Epithelial cell of esophagus (primary cell): ENCODE measurements around the gene PRPS1L1.

Source experiments
- DNase-seq: peaks from one replicate; pipeline ENCODE4 v3.0.0; 2010; ENCODE audit warnings: low read depth
- H3K4me3 ChIP-seq: 2 replicates; pipeline ENCODE4 v1.5.1; 2011; ENCODE audit warnings: mild to moderate bottlenecking, low read length, control low read depth
- TF ChIP-seq, protein P1 (sequence below): IDR thresholded peaks from 2 replicates; pipeline ENCODE4 v1.5.1; 2011; ENCODE audit warnings: low read depth, mild to moderate bottlenecking, low read length, control low read depth, inconsistent platforms; ENCODE audit not compliant: insufficient read depth; ENCODE audit errors: missing control alignments

The PRPS1L1 gene

DNA sequence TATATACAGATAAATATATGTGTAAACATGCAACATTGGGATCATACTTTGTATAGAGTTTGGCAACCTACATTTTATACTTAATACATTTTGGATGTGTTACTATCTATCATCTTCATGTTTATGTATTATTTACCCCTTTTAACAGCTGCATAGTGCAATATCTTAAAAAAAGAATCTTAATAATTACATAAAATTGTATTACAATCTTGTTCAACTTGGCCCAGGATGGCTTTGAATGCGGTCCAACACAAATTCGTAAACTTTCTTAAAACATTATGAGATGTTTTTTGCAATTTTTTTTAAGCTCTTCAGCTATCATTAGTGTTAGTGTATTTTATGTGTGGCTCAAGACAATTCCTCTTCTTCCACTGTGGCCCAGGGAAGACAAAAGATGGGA, 26.3 kb upstream of the PRPS1L1 start:
- TF ChIP-seq, protein P1, sequence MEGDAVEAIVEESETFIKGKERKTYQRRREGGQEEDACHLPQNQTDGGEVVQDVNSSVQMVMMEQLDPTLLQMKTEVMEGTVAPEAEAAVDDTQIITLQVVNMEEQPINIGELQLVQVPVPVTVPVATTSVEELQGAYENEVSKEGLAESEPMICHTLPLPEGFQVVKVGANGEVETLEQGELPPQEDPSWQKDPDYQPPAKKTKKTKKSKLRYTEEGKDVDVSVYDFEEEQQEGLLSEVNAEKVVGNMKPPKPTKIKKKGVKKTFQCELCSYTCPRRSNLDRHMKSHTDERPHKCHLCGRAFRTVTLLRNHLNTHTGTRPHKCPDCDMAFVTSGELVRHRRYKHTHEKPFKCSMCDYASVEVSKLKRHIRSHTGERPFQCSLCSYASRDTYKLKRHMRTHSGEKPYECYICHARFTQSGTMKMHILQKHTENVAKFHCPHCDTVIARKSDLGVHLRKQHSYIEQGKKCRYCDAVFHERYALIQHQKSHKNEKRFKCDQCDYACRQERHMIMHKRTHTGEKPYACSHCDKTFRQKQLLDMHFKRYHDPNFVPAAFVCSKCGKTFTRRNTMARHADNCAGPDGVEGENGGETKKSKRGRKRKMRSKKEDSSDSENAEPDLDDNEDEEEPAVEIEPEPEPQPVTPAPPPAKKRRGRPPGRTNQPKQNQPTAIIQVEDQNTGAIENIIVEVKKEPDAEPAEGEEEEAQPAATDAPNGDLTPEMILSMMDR, result no peak
- no peak overlapping the region for H3K4me3 ChIP-seq
- DNase-seq, result no peak

DNA sequence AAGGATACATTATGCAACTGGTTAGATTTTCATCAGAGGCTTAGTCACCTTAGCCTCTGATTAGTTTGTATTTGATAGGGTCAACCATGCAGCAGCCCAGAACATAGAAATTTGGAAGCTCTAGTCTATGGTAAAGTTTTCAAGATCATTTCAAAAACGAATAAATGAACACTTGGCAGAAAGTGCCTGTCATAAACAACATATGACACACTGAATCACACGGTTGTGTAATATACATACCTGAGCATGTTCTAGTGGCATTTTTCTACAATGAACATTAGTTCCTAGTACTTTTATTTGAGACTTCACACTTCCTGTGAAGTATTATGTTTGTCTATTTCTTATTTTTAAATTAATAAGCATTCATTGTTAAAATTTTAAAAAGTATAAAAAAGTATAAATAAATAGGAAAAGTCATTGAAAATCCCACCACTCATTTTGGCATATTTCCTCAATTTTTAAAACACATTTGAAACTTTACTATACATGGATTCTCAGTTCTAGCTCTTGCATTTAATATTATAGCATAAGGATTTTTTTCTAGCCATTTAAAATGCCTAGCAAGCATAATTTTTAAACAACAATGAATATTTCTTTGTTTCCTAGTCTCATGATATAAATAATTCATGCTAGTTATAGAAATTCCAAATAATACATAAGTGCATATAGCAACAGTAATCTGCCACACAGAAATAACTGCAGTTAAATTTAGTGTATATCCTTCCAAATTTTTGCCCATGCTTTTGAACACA, 25.7 kb upstream of the PRPS1L1 start:
- TF ChIP-seq, protein P1, result no peak

DNA sequence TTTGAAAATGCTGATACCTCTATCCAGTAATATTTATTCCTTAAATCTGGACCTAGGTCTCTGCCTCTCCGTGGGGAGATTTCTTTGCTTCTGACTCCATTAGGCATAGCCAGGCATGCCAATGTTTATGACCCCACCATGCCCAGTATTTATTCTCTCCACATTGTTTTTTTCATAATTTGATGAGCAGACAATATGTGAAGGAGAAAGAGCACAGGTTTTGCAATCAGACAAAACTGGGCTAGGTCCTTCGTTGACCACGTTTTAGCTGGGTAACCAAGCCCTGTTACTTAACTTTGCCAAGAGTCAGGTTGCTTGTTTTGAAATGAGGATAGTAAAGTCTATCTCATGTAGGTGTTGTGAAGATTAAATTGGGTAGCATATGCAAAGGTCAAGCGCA, 21.6 kb upstream of the PRPS1L1 start:
- no peak for DNase-seq
- TF ChIP-seq, protein P1, result no peak
- H3K4me3 ChIP-seq, result no peak overlapping the region

More for the DNA sequence above, 25.7 kb upstream of the PRPS1L1 start:
- DNase-seq, result peak; percentile 77
- no peak overlapping the region for H3K4me3 ChIP-seq

DNA sequence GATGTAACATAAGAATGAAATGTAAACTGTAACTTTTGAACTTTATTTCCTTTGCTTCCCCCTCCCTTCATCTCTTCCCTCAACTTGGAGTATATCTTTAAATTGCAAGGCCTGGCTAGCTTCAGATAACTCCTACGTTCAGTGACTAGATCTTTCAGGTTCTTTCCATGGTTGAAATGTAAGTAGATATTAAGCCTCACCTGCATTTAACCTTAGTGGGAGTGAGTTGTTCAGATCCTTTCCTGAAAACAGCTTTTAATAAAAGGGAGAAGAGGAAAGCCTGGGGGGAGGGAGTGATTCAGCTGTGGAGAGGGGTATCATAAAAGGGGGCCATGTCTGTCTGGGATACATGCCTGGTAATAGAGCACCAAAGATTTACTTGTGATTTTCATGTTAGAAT, 19.0 kb upstream of the PRPS1L1 start:
- DNase-seq, result no peak
- TF ChIP-seq, protein P1, result no peak
- H3K4me3 ChIP-seq, result no peak overlapping the region

DNA sequence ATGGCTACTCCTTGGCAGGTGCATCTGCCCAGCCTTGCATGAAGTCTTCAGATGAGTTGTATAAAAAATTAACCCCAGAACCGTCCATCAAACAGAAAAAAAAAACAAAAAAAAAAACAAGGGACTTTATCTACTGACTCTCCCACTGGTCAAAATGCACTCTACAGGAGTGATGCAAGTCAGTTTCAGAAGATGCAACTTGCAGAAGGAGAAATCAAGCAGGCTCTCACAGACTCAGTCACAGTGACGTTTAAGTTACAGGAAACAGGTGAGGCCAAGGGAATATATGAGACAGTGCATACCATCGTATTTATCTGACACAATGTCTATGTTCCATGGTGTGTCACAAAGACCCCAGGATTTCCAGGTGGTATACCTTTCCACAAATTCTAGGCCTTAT, 17.5 kb upstream of the PRPS1L1 start:
- TF ChIP-seq, protein P1, result no peak
- no peak for DNase-seq

DNA sequence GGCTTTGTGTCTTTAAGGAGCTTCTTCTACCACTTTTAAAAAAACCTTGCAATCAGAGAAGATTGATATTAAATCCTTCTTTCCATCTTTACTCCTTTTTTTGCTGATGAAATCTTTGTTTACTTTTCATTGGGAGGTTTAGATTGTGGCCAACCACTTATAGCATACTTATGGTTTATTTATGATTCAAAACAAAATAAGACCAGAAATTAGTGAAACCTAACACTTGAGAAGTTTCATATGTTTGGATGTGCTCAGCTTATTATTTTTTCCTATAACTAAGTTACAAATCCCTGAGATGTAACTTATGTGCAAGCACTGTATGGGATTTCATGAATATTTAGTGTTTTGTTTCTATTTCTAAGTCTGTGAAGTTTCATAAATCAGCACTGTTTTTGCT, 13.5 kb upstream of the PRPS1L1 start:
- DNase-seq, result no peak
- H3K4me3 ChIP-seq, result no peak overlapping the region
- TF ChIP-seq, protein P1, result no peak

More for the DNA sequence above, 17.5 kb upstream of the PRPS1L1 start:
- H3K4me3 ChIP-seq, result no peak overlapping the region

DNA sequence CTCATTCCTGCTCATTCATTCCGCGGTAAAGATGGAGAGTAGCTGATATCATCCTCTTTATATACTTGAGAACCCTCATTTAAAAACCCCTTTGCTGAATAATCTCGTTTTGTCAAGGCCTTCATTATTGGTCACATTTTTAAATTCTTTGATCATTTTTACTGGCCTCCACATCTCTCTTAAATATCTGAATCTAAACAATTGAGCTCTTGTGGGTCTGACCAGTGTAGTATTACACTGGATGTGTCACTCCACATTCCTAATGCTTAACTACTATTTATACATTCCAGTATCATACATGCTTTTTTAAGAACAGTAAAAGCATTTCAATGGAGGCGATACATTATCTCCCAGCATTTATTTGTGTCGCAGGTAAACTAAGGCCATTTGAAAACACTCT, 12.6 kb upstream of the PRPS1L1 start:
- H3K4me3 ChIP-seq, result no peak overlapping the region
- TF ChIP-seq, protein P1, result no peak
- peak; percentile 29 for DNase-seq
